K562 (cell line): ENCODE data around the gene CLP1. TPM values are rescaled to one million over a fixed set of nuclear protein-coding genes. Genes with fewer than 3 reads are reported as not detected.
A peak's percentile ranks its signal among the peaks of the same experiment; 100 is the strongest.

ENCODE experiments used
- ATAC-seq: fragments of 200-7000 bp; cut with Tn5 transposase; 3 replicates; pipeline ENCODE4 v1.9.1; 2020; ENCODE audit warnings: moderate library complexity
- BruUV-seq: library from RNA; stranded (reverse); fragments of 400-500 nt; replicated peaks from 2 replicates; lab custom pipeline; 2021; lab: Mats Ljungman, UMichigan
- CTCF ChIA-PET: fragments of 300-600 bp; formaldehyde crosslinking; extraction: SDS; loops from one replicate; lab custom pipeline; 2021; ENCODE audit warnings: low intra/inter-chr PET ratio; lab: Yijun Ruan, JAX
- POLR2A ChIA-PET: fragments of 300-600, 350-650 bp; sonication (Branson Sonifier 250); formaldehyde crosslinking; extraction: SDS; loops from one replicate; lab custom pipeline; 2021; ENCODE audit warnings: antibody characterized with exemption, inconsistent platforms; lab: Yijun Ruan, JAX
- DNase-seq, 4 experiments: peaks; one replicate each; pipeline versions ENCODE4 v3.0.0 to v3.0.0-alpha.2; 2011 to 2018; ENCODE audit warnings: low spot score in 3 of 4, mixed read lengths in 3 of 4; ENCODE audit errors: extremely low read depth in 1 of 4
- FAIRE-seq: peaks from 2 replicates; lab custom pipeline; 2011; peaks lifted over from hg19 to GRCh38; lab: Jason Lieb, UNC
- H2AFZ ChIP-seq: 2 replicates; pipeline ENCODE4 v1.6.0; 2011; ENCODE audit warnings: low read depth, low read length, control low read depth, inconsistent platforms
- H3K27ac ChIP-seq: fragments of 200-600 bp; 3 replicates; pipeline ENCODE4 v1.8.0; 2011; ENCODE audit warnings: low read depth, mild to moderate bottlenecking, control low read depth, inconsistent platforms, low read length, moderate library complexity, mixed read lengths; ENCODE audit errors: extremely low read depth
- H3K27me3 ChIP-seq, 2 experiments: fragments of 300-600 bp in 1 of 2; 2 replicates in 1 of 2; 3 replicates in 1 of 2; pipeline versions ENCODE4 v1.6.0 to v1.8.0; 2011; ENCODE audit warnings: inconsistent platforms in 2 of 2, low read length in 2 of 2, mild to moderate bottlenecking in 1 of 2, mixed read lengths in 1 of 2, moderate library complexity in 1 of 2; ENCODE audit not compliant: control insufficient read depth in 2 of 2, insufficient read depth in 2 of 2
- H3K36me3 ChIP-seq: fragments of 300-600 bp; 3 replicates; pipeline ENCODE4 v1.8.0; 2011; ENCODE audit warnings: mild to moderate bottlenecking, low read length, inconsistent platforms; ENCODE audit not compliant: control insufficient read depth, insufficient read depth
- H3K4me1 ChIP-seq, 2 experiments: fragments of 200-600 bp in 1 of 2; replicated peaks in 1 of 2; 2 replicates in 1 of 2; 3 replicates in 1 of 2; pipeline versions ENCODE4 v1.5.1 to v1.8.0; 2011; ENCODE audit warnings: inconsistent platforms in 2 of 2, low read length in 2 of 2, mild to moderate bottlenecking in 1 of 2, mixed read lengths in 1 of 2, moderate library complexity in 1 of 2; ENCODE audit not compliant: control insufficient read depth in 2 of 2, insufficient read depth in 2 of 2
- H3K4me2 ChIP-seq: 2 replicates; pipeline ENCODE4 v1.6.1; 2011; ENCODE audit warnings: low read length, control low read depth, inconsistent platforms, mixed read lengths; ENCODE audit not compliant: insufficient read depth
- H3K4me3 ChIP-seq: fragments of 200-600 bp; sonication (generic), shearing (Covaris generic); 2 replicates; pipeline ENCODE4 v1.5.1; 2016; ENCODE audit warnings: control low read depth, inconsistent platforms
- H3K79me2 ChIP-seq: fragments of 200-600 bp; 3 replicates; pipeline ENCODE4 v1.8.0; 2011; ENCODE audit warnings: low read length, inconsistent platforms; ENCODE audit not compliant: control insufficient read depth, insufficient read depth
- H3K9ac ChIP-seq, 2 experiments: 2 replicates each; pipeline versions ENCODE4 v1.6.0 to v1.6.1; 2011; ENCODE audit warnings: low read depth in 2 of 2, low read length in 2 of 2, control low read depth in 1 of 2, inconsistent platforms in 1 of 2, mild to moderate bottlenecking in 1 of 2, mixed read lengths in 1 of 2; ENCODE audit not compliant: insufficient read depth in 1 of 2
- H3K9me1 ChIP-seq: one replicate; pipeline ENCODE4 v1.6.0; 2011; ENCODE audit warnings: inconsistent platforms, mild to moderate bottlenecking, low read length, moderate library complexity; ENCODE audit not compliant: control insufficient read depth, insufficient read depth
- H3K9me3 ChIP-seq: replicated peaks from 2 replicates; pipeline ENCODE4 v1.5.1; 2011; ENCODE audit warnings: low read depth, low read length, inconsistent platforms; ENCODE audit not compliant: control insufficient read depth, insufficient read depth
- H4K20me1 ChIP-seq: replicated peaks from 2 replicates; pipeline ENCODE4 v1.6.1; 2011; ENCODE audit warnings: low read length, inconsistent platforms, mixed read lengths; ENCODE audit not compliant: control insufficient read depth, insufficient read depth
- ARID2 ChIP-seq: fragments of 450-650 bp; IDR thresholded peaks from 2 replicates; pipeline ENCODE4 v1.6.1; 2017; ENCODE audit warnings: antibody characterized with exemption, mild to moderate bottlenecking
- GABPB2 ChIP-seq: fragments of 250-450 bp; sonication (Bioruptor Pico); conservative IDR thresholded peaks from 2 replicates; pipeline ENCODE4 v1.5.1; 2021; ENCODE audit warnings: mild to moderate bottlenecking
- HDGF ChIP-seq: fragments of 450-650 bp; IDR thresholded peaks from 2 replicates; pipeline ENCODE4 v1.6.1; 2016
- IFI16 ChIP-seq: fragments of 250-450 bp; sonication (Bioruptor Pico); IDR thresholded peaks from 2 replicates; pipeline ENCODE4 v2.1.2; 2022; ENCODE audit warnings: mild to moderate bottlenecking, inconsistent platforms
- PTBP1 ChIP-seq: fragments of 200-400 bp; formaldehyde crosslinking; IDR thresholded peaks from 2 replicates; pipeline ENCODE4 v1.6.1; 2017; ENCODE audit warnings: low read depth, low read length
- SPI1 ChIP-seq: IDR thresholded peaks from 2 replicates; pipeline ENCODE4 v1.6.1; 2011; ENCODE audit warnings: low read depth, low read length, control low read depth, borderline replicate concordance
- ZNF347 ChIP-seq: fragments of 450-650 bp; formaldehyde crosslinking; IDR thresholded peaks from 2 replicates; pipeline ENCODE4 v1.4.0; 2020; ENCODE audit warnings: low read depth, mild to moderate bottlenecking, moderate library complexity
- ZNF561 ChIP-seq: fragments of 450-650 bp; formaldehyde crosslinking; conservative IDR thresholded peaks from 2 replicates; pipeline ENCODE4 v1.4.0; 2020; ENCODE audit warnings: mild to moderate bottlenecking, moderate library complexity
- WGBS: fragments of 100-300 bp; shearing (Covaris generic); methylation state at CpG from one replicate; pipeline ENCODE4 v1.1.6; 2016; ENCODE audit warnings: low coverage, mixed read lengths; ENCODE audit not compliant: insufficient coverage; ENCODE audit errors: missing lambda C conversion rate; 5-methylcytosine and 5-hydroxymethylcytosine counted together
- in situ Hi-C: fragments of 300-500 bp; cut with MboI; formaldehyde crosslinking; loops from 4 replicates; pipeline ENCODE4 v1.15.0; 2018; ENCODE audit warnings: inconsistent platforms, mixed read lengths
- intact Hi-C: fragments of 100-400 bp; cut with micrococcal nuclease; formaldehyde crosslinking; loops from 2 replicates; pipeline ENCODE4 v1.14.2; 2022
- polyA plus RNA-seq, 8 experiments: library from polyadenylated mRNA; depleted of rRNA in 4 of 8; stranded (reverse) in 5 of 8; unstranded in 3 of 8; fragments of >200 nt; fragmentation: Nextera tagmentation in 2 of 8; fragmentation: Illumina TruSeq in 1 of 8; extraction: Ambion mirVana in 2 of 8; extraction: Trizol in 1 of 8; gene quantifications; 2 replicates each; pipeline versions ENCODE4 v1.2.1 to v1.2.3, GENCODE V29; 2011 to 2014; ENCODE audit warnings: inconsistent platforms in 1 of 8, missing spikeins in 1 of 8
- total RNA-seq, 7 experiments: library from RNA; depleted of rRNA in 6 of 7; stranded (reverse); fragments of >200 nt in 6 of 7; fragmentation: Illumina TruSeq in 2 of 7; extraction: Trizol in 2 of 7; gene quantifications; 2 replicates each; pipeline versions ENCODE4 v1.2.1 to v1.2.3, GENCODE V29; 2011 to 2021; ENCODE audit warnings: low replicate concordance in 1 of 7
- TF ChIP-seq, protein P1 (sequence below): sonication (generic); formaldehyde crosslinking; IDR thresholded peaks from 2 replicates; pipeline ENCODE4 v1.8.0; 2022; ENCODE audit warnings: missing genetic modification reagents, mild to moderate bottlenecking, moderate library complexity, borderline replicate concordance
- TF ChIP-seq, protein P2 (sequence below), 3 experiments: IDR thresholded peaks in 2 of 3; conservative IDR thresholded peaks in 1 of 3; 2 replicates each; pipeline ENCODE4 v1.5.1; 2011 to 2012; ENCODE audit warnings: low read length in 3 of 3, mild to moderate bottlenecking in 3 of 3, control low read depth in 2 of 3, improper control_type of control experiment in 1 of 3, inconsistent platforms in 1 of 3, low read depth in 1 of 3, mixed read lengths in 1 of 3, moderate library complexity in 1 of 3; ENCODE audit not compliant: insufficient read depth in 2 of 3
- TF ChIP-seq, protein P3 (sequence below): IDR thresholded peaks from 2 replicates; pipeline ENCODE4 v1.6.1; 2011; ENCODE audit warnings: borderline replicate concordance, low read depth, mild to moderate bottlenecking, moderate library complexity, low read length; ENCODE audit not compliant: insufficient read depth, poor library complexity, severe bottlenecking
- TF ChIP-seq, protein P4 (sequence below): fragments of 450-650 bp; formaldehyde crosslinking; IDR thresholded peaks from 2 replicates; pipeline ENCODE4 v1.4.0; 2020; ENCODE audit warnings: mild to moderate bottlenecking, moderate library complexity

Gene CLP1
- total and polyA plus RNA-seq, 9 of the 15 experiments (the other 6 are each of a cell fraction or from before 2014, with no cell fraction given): 19.1 to 46.2 (median 27.8) TPM

GRCh38 chr11:57638811-57639320 is 18.7 kb upstream of the CLP1 start (continued):
- no peak for TF ChIP-seq SPI1
- no peak for TF ChIP-seq ZNF561

GRCh38 chr11:57639321-57640067 is 18.1 kb upstream of the CLP1 start:
- 33% methylated on average over 12 of the region's 15 CpGs for WGBS
- no peaks in the 10 kb centered on the region for H3K9me1 ChIP-seq
- TF ChIP-seq ZNF347 (no peak), IFI16 (CRISPR knock-in tag) (no peak), PTBP1 (no peak), HDGF (no peak), ARID2 (no peak), GABPB2 (CRISPR knock-in tag) (no peak)
- TF ChIP-seq, protein P1, sequence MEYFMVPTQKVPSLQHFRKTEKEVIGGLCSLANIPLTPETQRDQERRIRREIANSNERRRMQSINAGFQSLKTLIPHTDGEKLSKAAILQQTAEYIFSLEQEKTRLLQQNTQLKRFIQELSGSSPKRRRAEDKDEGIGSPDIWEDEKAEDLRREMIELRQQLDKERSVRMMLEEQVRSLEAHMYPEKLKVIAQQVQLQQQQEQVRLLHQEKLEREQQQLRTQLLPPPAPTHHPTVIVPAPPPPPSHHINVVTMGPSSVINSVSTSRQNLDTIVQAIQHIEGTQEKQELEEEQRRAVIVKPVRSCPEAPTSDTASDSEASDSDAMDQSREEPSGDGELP: peak; percentile 49; the same call in 1 of the 2 replicates
- TF ChIP-seq, protein P2, sequence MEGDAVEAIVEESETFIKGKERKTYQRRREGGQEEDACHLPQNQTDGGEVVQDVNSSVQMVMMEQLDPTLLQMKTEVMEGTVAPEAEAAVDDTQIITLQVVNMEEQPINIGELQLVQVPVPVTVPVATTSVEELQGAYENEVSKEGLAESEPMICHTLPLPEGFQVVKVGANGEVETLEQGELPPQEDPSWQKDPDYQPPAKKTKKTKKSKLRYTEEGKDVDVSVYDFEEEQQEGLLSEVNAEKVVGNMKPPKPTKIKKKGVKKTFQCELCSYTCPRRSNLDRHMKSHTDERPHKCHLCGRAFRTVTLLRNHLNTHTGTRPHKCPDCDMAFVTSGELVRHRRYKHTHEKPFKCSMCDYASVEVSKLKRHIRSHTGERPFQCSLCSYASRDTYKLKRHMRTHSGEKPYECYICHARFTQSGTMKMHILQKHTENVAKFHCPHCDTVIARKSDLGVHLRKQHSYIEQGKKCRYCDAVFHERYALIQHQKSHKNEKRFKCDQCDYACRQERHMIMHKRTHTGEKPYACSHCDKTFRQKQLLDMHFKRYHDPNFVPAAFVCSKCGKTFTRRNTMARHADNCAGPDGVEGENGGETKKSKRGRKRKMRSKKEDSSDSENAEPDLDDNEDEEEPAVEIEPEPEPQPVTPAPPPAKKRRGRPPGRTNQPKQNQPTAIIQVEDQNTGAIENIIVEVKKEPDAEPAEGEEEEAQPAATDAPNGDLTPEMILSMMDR (IDR thresholded peaks at IDR 0.05 in 2 of 3, conservative IDR thresholded peaks at IDR 0.05 in 1 of 3; ENCODE audit: insufficient read depth in 2 of 3, low read depth in 1 of 3, low read length in 3 of 3): 0 out of 6 replicates have a peak, but pooled peaks of 2 of the 3 experiments have one; percentile 15
- TF ChIP-seq, protein P3, sequence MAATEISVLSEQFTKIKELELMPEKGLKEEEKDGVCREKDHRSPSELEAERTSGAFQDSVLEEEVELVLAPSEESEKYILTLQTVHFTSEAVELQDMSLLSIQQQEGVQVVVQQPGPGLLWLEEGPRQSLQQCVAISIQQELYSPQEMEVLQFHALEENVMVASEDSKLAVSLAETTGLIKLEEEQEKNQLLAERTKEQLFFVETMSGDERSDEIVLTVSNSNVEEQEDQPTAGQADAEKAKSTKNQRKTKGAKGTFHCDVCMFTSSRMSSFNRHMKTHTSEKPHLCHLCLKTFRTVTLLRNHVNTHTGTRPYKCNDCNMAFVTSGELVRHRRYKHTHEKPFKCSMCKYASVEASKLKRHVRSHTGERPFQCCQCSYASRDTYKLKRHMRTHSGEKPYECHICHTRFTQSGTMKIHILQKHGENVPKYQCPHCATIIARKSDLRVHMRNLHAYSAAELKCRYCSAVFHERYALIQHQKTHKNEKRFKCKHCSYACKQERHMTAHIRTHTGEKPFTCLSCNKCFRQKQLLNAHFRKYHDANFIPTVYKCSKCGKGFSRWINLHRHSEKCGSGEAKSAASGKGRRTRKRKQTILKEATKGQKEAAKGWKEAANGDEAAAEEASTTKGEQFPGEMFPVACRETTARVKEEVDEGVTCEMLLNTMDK: peak; percentile 32
- TF ChIP-seq, protein P4, sequence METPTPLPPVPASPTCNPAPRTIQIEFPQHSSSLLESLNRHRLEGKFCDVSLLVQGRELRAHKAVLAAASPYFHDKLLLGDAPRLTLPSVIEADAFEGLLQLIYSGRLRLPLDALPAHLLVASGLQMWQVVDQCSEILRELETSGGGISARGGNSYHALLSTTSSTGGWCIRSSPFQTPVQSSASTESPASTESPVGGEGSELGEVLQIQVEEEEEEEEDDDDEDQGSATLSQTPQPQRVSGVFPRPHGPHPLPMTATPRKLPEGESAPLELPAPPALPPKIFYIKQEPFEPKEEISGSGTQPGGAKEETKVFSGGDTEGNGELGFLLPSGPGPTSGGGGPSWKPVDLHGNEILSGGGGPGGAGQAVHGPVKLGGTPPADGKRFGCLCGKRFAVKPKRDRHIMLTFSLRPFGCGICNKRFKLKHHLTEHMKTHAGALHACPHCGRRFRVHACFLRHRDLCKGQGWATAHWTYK (CRISPR knock-in tag): no peak
- TF ChIP-seq, all 486 proteins: peak for 3
- ChIA-PET POLR2A (interaction anchor here (0.7 to 0.9 kb wide), 3 partner anchors 9 to 153 kb away, joined by 3 to 4 read pairs (median 3); partner anchors contain the start of gene SERPING1), CTCF (interaction anchor here (0.6 to 2.8 kb wide), 2 partner anchors 70 to 291 kb away, joined by 5 to 37 read pairs; partner anchors contain the start of gene UBE2L6)
- H3K79me2 ChIP-seq: no peaks in the 10 kb centered on the region
- H3K9me3 ChIP-seq: no peaks in the 10 kb centered on the region
- no peak for DNase-seq
- no TSS peak for BruUV-seq
- H3K4me2 ChIP-seq: no peak overlapping the region
- in situ Hi-C loops (loop anchor here (5.0 to 10.0 kb wide), 3 partner anchors 72 to 297 kb away; partner anchors contain the start of gene UBE2L6), intact Hi-C loops (no loop called here)
- peaks cover 10 to 17% of the 10 kb centered on the region in 2 experiments; a peak in 4 of 5 replicates for H3K4me1 ChIP-seq
- peak overlapping the region in 1 of 2 experiments; percentile 67; a peak in 2 of 4 replicates for H3K9ac ChIP-seq
- no peak overlapping the region for H3K4me3 ChIP-seq
- H4K20me1 ChIP-seq: no peaks in the 10 kb centered on the region
- no peak overlapping the region for H3K27ac ChIP-seq
- no peak for FAIRE-seq
- H2AFZ ChIP-seq: peak overlapping the region; percentile 62
- no peak for ATAC-seq
- H3K36me3 ChIP-seq: no peaks in the 10 kb centered on the region
- peaks cover 0 to 4% of the 10 kb centered on the region in 2 experiments; a peak in 2 of 5 replicates for H3K27me3 ChIP-seq
